Activated CD4-positive, alpha-beta T cell treated with anti-CD3 and anti-CD28 coated beads, Interleukin-2, amount 50 U/mL, for 4 hours (primary cell): ENCODE data around the gene DNAJC17.
A peak's percentile ranks its signal among the peaks of the same experiment; 100 is the strongest.

ENCODE experiments used
- DNase-seq, 2 experiments: peaks; one replicate each; pipeline ENCODE4 v3.0.0-alpha.2; 2020

Gene DNAJC17

DNA sequence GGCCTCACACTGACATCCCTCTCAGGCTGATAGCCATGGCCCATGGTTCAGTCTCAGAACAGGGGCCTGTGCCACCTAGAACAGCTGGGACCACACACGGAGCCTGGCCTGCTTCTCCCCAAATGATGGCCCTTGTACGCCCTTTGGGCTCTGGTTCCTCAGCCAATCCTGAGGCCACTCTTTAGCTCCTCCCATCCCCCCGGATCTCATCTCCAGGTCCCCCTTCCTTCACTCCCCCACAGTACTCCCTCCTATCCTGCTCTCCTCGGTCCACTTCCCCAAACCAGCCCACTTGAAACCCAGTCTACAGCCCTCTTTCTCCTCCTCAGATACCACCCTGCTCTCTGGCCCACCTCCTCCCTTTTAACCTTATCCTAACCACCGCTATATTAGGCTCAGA is 18.2 kb downstream of the DNAJC17 start:
- DNase-seq = no peak

DNA sequence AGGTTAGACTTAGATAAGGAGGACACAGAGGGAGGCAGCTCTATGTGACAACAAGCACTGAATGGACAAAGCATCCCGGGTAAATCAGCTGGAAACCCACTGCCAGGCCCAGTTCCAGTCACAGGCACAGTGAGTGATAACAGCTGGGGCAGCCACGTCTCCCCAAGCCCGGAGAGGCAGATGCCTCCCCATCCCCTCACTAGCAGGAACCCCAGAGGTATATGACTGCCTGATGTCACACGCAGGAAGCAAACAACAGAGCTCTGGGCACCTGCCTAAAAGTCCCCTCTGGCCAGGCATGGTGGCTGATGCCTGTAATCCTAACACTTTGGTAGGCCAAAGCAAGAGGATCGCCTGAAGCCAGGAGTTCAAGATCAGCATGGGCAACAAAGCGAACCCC is 19.3 kb downstream of the DNAJC17 start:
- no peak for DNase-seq

DNA sequence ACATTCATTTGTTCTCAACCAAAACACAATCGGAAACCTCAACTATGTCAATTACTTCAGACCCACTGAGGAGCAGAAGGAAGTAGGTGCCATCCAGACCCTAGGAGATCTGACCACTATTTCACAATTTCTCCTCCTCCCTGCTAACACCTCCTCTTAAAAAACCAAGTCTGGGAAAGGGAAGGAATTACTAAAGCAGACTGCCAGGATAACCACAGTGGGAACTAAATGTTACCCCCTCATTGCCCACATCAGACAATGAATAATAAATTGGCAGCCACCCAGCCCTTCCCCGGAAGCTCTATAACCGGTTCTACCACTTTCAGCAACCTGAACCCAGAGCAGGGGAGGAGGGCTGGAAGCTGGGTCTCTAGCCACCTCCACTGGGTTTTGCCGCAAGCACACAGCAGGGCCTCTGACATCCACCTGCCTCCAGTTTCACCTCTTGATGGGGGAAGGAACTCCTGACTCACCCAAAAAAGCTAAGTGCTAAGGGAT is 19.9 kb downstream of the DNAJC17 start:
- DNase-seq = peak; percentile 64 to 70

GRCh38 chr15:40785814-40786213 is 21.5 kb downstream of the DNAJC17 start:
- no peak for DNase-seq

- no peak for DNase-seq
Measured at GRCh38 chr15:40785164-40785563, 22.1 kb downstream of the DNAJC17 start.

GRCh38 chr15:40782609-40783227 is 24.6 kb downstream of the DNAJC17 start:
- DNase-seq = peak; percentile 78 to 79

DNA sequence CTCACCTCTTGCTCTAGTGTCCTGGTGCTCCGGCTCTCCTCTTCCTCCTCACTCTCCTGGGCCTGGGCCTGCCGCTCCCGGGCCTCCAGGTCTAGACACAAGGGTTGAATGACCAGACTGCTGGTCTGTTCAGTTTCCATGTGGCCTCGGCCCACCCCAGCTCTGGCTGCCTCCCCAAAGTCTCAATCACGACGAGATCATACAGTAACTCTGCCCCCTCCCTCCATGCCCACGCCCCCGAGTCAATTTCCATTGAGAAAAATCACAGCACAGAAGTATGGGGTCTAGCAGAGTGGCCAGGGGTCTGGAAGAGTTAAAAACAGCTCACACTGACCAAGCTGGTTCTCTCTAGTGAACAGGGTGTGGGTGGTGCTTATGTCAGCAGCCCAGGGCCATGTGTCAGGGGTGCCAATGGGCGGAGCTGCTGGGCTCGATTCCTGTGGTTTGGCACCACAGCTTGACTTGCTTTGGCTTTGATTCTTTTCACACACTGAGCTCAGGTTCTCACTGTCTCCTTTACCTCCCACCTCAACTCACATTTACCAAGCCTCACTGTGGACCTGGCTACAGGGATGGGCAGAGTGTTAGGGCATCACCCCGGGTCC is 30.6 kb downstream of the DNAJC17 start:
- DNase-seq = no peak

GRCh38 chr15:40775740-40776536 is 31.3 kb downstream of the DNAJC17 start:
- DNase-seq = no peak

- DNase-seq = no peak
Measured at GRCh38 chr15:40775007-40775406, 32.3 kb downstream of the DNAJC17 start.

- DNase-seq = no peak
Measured at GRCh38 chr15:40773902-40774301, 33.4 kb downstream of the DNAJC17 start.

DNA sequence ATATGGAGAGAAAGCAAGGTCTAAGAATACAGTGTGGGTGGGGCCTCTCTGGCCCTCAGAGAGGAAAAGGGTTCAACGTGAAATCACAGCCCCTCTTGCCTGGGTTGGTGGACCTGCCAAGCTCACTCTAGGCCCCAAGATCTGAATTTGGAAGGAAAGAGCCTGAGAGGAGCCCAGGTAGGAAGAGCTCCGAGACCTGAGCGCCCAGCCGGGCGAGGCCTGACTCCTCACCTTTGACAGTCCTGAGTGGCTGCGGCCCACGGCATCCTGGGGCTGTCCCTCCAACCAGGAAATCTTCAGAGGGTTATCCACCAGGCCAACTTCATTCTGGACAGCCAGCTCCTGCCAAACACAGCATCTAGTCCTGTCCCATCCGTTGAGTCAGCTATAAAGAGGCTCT is 33.8 kb downstream of the DNAJC17 start:
- DNase-seq = no peak

DNA sequence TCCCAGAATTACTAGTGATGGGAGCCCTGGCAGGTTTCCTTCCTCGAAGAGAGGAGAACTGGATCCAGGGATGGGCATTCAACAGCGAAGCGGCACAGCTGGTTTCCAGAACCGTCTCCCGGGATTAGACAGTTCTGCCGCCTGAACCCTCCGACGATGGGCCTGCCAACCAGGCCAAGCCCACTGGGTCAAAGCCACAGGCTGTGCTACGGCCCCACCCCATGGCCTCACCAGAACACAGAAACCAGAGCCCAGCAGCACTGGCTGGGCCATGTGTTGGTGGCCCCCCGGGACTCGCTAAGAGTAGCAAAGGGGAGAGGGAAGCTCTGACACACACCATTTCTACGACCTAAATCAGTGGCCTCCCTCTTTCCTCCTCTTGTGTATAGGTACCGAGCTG is 35.3 kb downstream of the DNAJC17 start:
- DNase-seq = no peak

DNA sequence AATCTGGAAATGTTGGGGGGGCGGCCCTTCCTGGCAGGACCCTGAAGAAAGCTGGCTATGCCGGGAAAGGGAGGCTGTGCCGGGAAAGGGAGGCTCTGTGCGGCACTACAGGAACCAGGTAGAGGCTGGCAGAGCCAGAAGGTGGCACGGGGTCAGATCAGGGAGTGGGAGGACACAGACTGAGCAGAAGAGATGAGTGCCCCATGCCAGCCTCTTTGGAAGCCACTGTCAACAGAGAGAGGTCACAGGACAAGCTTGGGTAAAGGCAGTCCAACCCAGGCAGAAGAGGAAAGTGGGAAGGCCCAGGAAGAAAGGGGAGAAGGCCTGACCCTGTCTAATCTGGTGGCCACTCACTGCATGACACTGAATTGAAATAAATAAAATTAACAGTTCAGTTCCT is 36.0 kb downstream of the DNAJC17 start:
- DNase-seq = no peak

DNA sequence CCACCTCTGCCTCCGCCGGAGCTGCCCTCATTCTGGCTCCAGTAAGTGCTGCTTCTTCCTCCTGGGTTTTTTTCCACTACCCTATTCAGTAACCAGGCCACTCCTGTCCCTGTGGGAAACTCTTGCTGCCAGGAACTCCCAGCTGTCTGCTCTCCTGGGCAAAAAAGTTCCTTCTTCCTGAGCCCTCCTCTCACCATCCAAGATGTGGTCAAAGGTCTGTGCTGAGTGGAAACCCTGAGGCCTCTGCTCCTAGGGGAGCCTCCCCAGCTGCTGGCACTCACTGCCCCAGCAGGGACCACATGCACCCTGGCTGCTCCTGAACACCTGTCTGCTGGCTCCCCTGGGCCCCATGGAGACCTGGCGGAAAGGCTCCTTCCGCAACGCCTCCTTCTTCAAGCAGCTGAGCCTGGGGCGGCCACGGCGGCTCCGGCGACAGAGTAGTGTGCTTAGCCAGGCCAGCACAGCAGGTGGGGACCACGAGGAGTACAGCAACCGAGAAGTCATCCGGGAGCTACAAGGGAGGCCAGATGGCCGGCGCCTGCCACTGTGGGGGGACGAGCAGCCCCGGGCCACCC is 37.0 kb downstream of the DNAJC17 start:
- DNase-seq = no peak

GRCh38 chr15:40769274-40770146 is 37.8 kb downstream of the DNAJC17 start, which contains the start of gene C15orf62:
Gene C15orf62, plus strand, starts transcription at chr15:40769980. Its CDS starts 516 bp downstream, at chr15:40770496.
- DNase-seq = peak; percentile 62 to 72

DNA sequence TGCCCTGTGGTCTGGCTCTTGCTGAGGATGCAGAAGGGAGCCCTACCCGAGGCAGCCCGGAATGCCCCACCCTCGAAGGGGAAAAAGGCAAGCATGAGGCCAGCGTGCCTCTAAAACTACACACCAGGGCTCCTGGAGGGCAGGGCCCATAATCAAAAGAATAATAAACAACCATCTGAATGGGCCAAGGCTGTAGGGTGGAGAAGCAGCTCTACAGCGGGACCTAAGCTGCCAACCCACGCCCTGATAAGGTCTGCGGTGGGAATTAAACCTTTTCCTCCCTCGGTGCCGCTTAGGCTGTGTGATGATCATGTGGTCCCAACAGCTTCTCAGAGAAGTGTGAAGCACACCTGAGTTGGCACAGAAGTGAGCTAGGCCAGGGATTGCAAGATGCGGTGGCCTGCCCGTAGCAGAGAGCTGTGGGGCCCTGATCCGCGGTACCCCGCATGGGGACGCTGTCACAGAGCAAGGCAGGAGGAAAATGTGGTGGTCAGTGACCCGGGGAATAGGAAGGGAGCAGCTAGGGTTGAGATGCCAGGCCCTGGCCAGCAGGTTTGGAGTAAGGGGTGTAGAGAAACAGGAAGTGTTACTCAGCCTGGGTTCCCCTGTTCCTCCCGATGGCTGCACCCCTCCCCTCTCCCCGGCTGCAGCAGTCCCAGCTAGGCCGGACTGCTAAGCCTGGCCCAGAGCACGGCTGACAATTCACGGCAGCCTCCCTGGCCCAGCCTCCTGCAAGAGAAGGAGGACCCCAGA is 38.6 kb downstream of the DNAJC17 start:
- DNase-seq = no peak

GRCh38 chr15:40767838-40768500 is 39.3 kb downstream of the DNAJC17 start:
- DNase-seq = no peak

- DNase-seq = no peak
Measured at GRCh38 chr15:40766906-40767837, 40.1 kb downstream of the DNAJC17 start.

GRCh38 chr15:40766194-40766815 is 41.0 kb downstream of the DNAJC17 start:
- no peak for DNase-seq
